NK-92 (cell line): ENCODE measurements around the gene CCDC178.

Source experiments
- DNase-seq: peaks from one replicate; lab custom pipeline; 2025; ENCODE audit not compliant: unreplicated experiment; lab: John Stamatoyannopoulos, UW

Gene CCDC178

GRCh38 chr18:33132657-33133056 is 307.9 kb downstream of the CCDC178 start:
- DNase-seq: no peak

GRCh38 chr18:33128581-33128980 is 311.9 kb downstream of the CCDC178 start:
- DNase-seq: no peak

GRCh38 chr18:33123862-33124518 is 316.5 kb downstream of the CCDC178 start:
- no peak for DNase-seq

GRCh38 chr18:33116376-33116775 is 324.1 kb downstream of the CCDC178 start:
- no peak for DNase-seq

- DNase-seq: no peak
These were observed 324.6 kb downstream of the CCDC178 start for GRCh38 chr18:33115917-33116316.

- no peak for DNase-seq
These were observed 325.0 kb downstream of the CCDC178 start for GRCh38 chr18:33115476-33115875.

- no peak for DNase-seq
These were observed 325.8 kb downstream of the CCDC178 start for GRCh38 chr18:33114749-33115148.

GRCh38 chr18:33113416-33113815 is 327.1 kb downstream of the CCDC178 start:
- DNase-seq: no peak

GRCh38 chr18:33107511-33107910 is 333.0 kb downstream of the CCDC178 start:
- DNase-seq: no peak

GRCh38 chr18:33101316-33101715 is 339.2 kb downstream of the CCDC178 start:
- DNase-seq: no peak

- no peak for DNase-seq
These were observed 340.9 kb downstream of the CCDC178 start for GRCh38 chr18:33099626-33100025.

- no peak for DNase-seq
These were observed 343.4 kb downstream of the CCDC178 start for GRCh38 chr18:33097126-33097525.

- no peak for DNase-seq
These were observed 350.1 kb downstream of the CCDC178 start for GRCh38 chr18:33090461-33090860.

GRCh38 chr18:33076601-33077000 is 363.9 kb downstream of the CCDC178 start:
- no peak for DNase-seq

- DNase-seq: no peak
These were observed 366.4 kb downstream of the CCDC178 start for GRCh38 chr18:33074125-33074524.

- DNase-seq: no peak
These were observed 377.6 kb downstream of the CCDC178 start for GRCh38 chr18:33062834-33063364.

- DNase-seq: no peak
These were observed 387.6 kb downstream of the CCDC178 start for GRCh38 chr18:33052886-33053285.

- no peak for DNase-seq
These were observed 389.1 kb downstream of the CCDC178 start for GRCh38 chr18:33051407-33051806.

GRCh38 chr18:33040213-33040612 is 400.3 kb downstream of the CCDC178 start:
- no peak for DNase-seq

- no peak for DNase-seq
These were observed 405.6 kb downstream of the CCDC178 start for GRCh38 chr18:33034945-33035344.

GRCh38 chr18:33034212-33034611 is 406.3 kb downstream of the CCDC178 start:
- DNase-seq: no peak

GRCh38 chr18:33022370-33022769 is 418.2 kb downstream of the CCDC178 start:
- no peak for DNase-seq

GRCh38 chr18:33020877-33021276 is 419.6 kb downstream of the CCDC178 start:
- no peak for DNase-seq
